Astrocyte of the spinal cord (primary cell): Measurements from ENCODE around the gene KMT2C.

Source experiments
- DNase-seq: peaks from one replicate; pipeline ENCODE4 v3.0.0; 2011; ENCODE audit warnings: low read depth, low spot score
- H3K4me3 ChIP-seq: 2 replicates; pipeline ENCODE4 v1.5.1; 2011; ENCODE audit warnings: low read depth, mild to moderate bottlenecking, low read length, moderate library complexity
- CTCF ChIP-seq: IDR thresholded peaks from 2 replicates; pipeline ENCODE4 v1.5.1; 2012; ENCODE audit warnings: low read depth, mild to moderate bottlenecking, low read length, inconsistent platforms
- in situ Hi-C: cut with HindIII; loops from 2 replicates; pipeline ENCODE4 v1.10.0; 2017; ENCODE audit warnings: low sequenced_read_pairs

The KMT2C gene

GRCh38 chr7:152127229-152127628 lies 308.6 kb downstream of the KMT2C start:
- TF ChIP-seq CTCF: no peak
- no peak overlapping the region for H3K4me3 ChIP-seq
- in situ Hi-C loops: no loop called here
- DNase-seq: no peak

GRCh38 chr7:152126741-152127140 lies 309.1 kb downstream of the KMT2C start:
- no peak for TF ChIP-seq CTCF
- DNase-seq: no peak
- H3K4me3 ChIP-seq: no peak overlapping the region
- in situ Hi-C loops: no loop called here

- TF ChIP-seq CTCF: no peak
- in situ Hi-C loops: no loop called here
- H3K4me3 ChIP-seq: no peak overlapping the region
- no peak for DNase-seq
Observed at GRCh38 chr7:152122540-152122939, 313.3 kb downstream of the KMT2C start.

GRCh38 chr7:152121432-152121831 lies 314.4 kb downstream of the KMT2C start:
- no peak for DNase-seq
- H3K4me3 ChIP-seq: no peak overlapping the region
- TF ChIP-seq CTCF: no peak
- in situ Hi-C loops: no loop called here

- no peak for DNase-seq
- in situ Hi-C loops: no loop called here
Observed at GRCh38 chr7:152120776-152121175, 315.0 kb downstream of the KMT2C start.

GRCh38 chr7:152120210-152120609 lies 315.6 kb downstream of the KMT2C start:
- no peak for DNase-seq
- TF ChIP-seq CTCF: no peak
- in situ Hi-C loops: no loop called here

More at GRCh38 chr7:152120776-152121175, 315.0 kb downstream of the KMT2C start:
- H3K4me3 ChIP-seq: no peak overlapping the region
- TF ChIP-seq CTCF: no peak

GRCh38 chr7:152117356-152117755 lies 318.4 kb downstream of the KMT2C start:
- in situ Hi-C loops: no loop called here
- TF ChIP-seq CTCF: no peak
- no peak overlapping the region for H3K4me3 ChIP-seq
- DNase-seq: no peak

More at GRCh38 chr7:152120210-152120609, 315.6 kb downstream of the KMT2C start:
- no peak overlapping the region for H3K4me3 ChIP-seq
